Activated CD4-positive, alpha-beta memory T cell treated with anti-CD3 and anti-CD28 coated beads, Interleukin-2, amount 10 ng/mL, durations not matched to agents 7 days and 5 days (primary cell): ENCODE results near the gene TIAM1. TPM values are rescaled to one million over a fixed set of nuclear protein-coding genes. Genes with fewer than 3 reads are reported as not detected.
A peak's percentile ranks its signal among the peaks of the same experiment; 100 is the strongest.

Experiments used
- CTCF ChIA-PET: fragments of 350-600 bp; sonication (Branson Sonifier 250); formaldehyde crosslinking; loops from one replicate; lab custom pipeline; 2021; ENCODE audit warnings: antibody characterized with exemption, inconsistent platforms; lab: Charles Lee
- POLR2A ChIA-PET: fragments of 350-600 bp; sonication (Branson Sonifier 250); formaldehyde crosslinking; loops from one replicate; lab custom pipeline; 2021; ENCODE audit warnings: antibody characterized with exemption; lab: Charles Lee
- DNase-seq: peaks from one replicate; pipeline ENCODE4 v3.0.0-alpha.2; 2020
- H3K27ac Mint-ChIP-seq: one replicate; pipeline ENCODE4 v1.8.0; 2021; ENCODE audit warnings: mild to moderate bottlenecking, mixed read lengths
- H3K27me3 Mint-ChIP-seq: one replicate; pipeline ENCODE4 v1.8.0; 2021; ENCODE audit warnings: mixed read lengths
- H3K36me3 Mint-ChIP-seq: one replicate; pipeline ENCODE4 v1.8.0; 2021; ENCODE audit warnings: low read depth, mixed read lengths
- H3K4me1 Mint-ChIP-seq: one replicate; pipeline ENCODE4 v1.8.0; 2021; ENCODE audit warnings: mixed read lengths
- H3K4me3 Mint-ChIP-seq: one replicate; pipeline ENCODE4 v1.8.0; 2021; ENCODE audit warnings: mild to moderate bottlenecking, mixed read lengths
- H3K9me3 Mint-ChIP-seq: one replicate; pipeline ENCODE4 v1.8.0; 2021; ENCODE audit warnings: mixed read lengths
- total RNA-seq, 2 experiments: library from RNA; stranded (reverse); gene quantifications; one replicate each; pipeline ENCODE4 v1.2.3, GENCODE V29; 2021

Gene TIAM1
- total RNA-seq, 2 experiments from 2014 or later, result 57.6 to 60.6 TPM

GRCh38 chr21:31117128-31117916 lies 226.7 kb downstream of the TIAM1 start:
- Mint-ChIP-seq H3K27ac (no peak overlapping the region), H3K36me3 (peaks cover 45% of the 10 kb centered on the region), H3K27me3 (no peaks in the 10 kb centered on the region), H3K4me3 (no peak overlapping the region), H3K9me3 (no peaks in the 10 kb centered on the region), H3K4me1 (peaks cover 23% of the 10 kb centered on the region)
- CTCF ChIA-PET, result interaction anchor here (0.6 to 1.4 kb wide), 6 partner anchors 16 to 101 kb away, joined by 3 to 6 read pairs (median 3); no protein-coding TSS in a partner anchor
- POLR2A ChIA-PET, result interaction anchor here (0.5 to 1.2 kb wide), 6 partner anchors 12 to 572 kb away, joined by 3 read pairs; no protein-coding TSS in a partner anchor
- no peak for DNase-seq

DNA sequence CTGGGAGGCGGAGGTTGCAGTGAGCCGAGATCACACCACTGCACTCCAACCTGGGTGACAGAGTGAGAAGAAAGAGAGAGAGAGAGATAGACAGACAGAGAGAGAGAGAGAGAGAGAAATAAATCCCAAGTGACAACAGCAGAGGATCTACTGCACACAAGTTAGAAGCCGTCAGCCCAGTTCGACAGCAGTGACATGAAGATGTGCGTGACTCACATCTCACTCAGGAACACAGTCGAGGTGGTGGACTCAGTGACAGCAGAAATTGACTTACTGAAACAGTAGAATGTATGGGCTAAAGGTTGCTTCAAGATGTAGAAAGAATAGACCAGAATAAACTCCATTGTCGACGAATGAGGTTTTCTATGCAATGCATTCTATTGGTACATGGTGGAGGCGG lies 228.8 kb downstream of the TIAM1 start:
- CTCF ChIA-PET, result interaction anchor here (1.7 kb wide), 1 partner anchor 17 kb away, joined by 4 read pairs; no protein-coding TSS in a partner anchor

GRCh38 chr21:31111093-31111492 lies 233.0 kb downstream of the TIAM1 start:
- no peak for DNase-seq
- Mint-ChIP-seq H3K4me3 (no peak overlapping the region), H3K4me1 (peaks cover 8% of the 10 kb centered on the region), H3K9me3 (peaks cover 3% of the 10 kb centered on the region), H3K36me3 (peaks cover 4% of the 10 kb centered on the region), H3K27ac (no peak overlapping the region), H3K27me3 (no peaks in the 10 kb centered on the region)
- ChIA-PET CTCF (interaction anchor here (0.6 to 6.0 kb wide), 3 partner anchors 22 to 70 kb away, joined by 4 to 29 read pairs (median 6); no protein-coding TSS in a partner anchor), POLR2A (interaction anchor here (1.4 kb wide), 1 partner anchor 22 kb away, joined by 3 read pairs; no protein-coding TSS in a partner anchor)

More for the DNA sequence above, 228.8 kb downstream of the TIAM1 start:
- Mint-ChIP-seq H3K27me3 (no peaks in the 10 kb centered on the region), H3K4me3 (no peak overlapping the region), H3K4me1 (peaks cover 23% of the 10 kb centered on the region), H3K36me3 (peaks cover 25% of the 10 kb centered on the region), H3K27ac (peak overlapping the region; percentile 35), H3K9me3 (no peaks in the 10 kb centered on the region)
- DNase-seq, result no peak
- POLR2A ChIA-PET, result no interaction called here

DNA sequence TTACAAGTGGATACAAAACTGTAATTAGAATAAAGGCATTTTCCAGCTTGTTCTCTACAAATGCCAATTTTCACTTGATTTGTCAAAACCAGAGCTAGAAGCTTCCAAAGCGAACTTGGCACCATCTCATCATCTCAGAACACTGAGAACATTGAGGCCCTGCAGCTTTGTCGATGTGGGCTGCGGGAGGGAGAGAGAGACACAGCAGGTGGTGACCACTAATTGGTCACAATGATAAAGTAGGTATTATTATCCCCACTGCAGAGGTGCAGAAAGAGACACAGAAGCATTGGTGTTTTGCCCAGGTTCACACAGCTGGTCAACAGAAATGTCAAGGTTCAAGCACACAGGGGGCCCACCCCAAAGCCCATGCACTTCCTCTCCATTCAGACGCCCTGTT lies 233.6 kb downstream of the TIAM1 start:
- ChIA-PET CTCF (interaction anchor here (1.3 to 6.0 kb wide), 4 partner anchors 22 to 449 kb away, joined by 4 to 29 read pairs (median 6); no protein-coding TSS in a partner anchor), POLR2A (interaction anchor here (0.9 kb wide), 1 partner anchor 70 kb away, joined by 3 read pairs; no protein-coding TSS in a partner anchor)
- Mint-ChIP-seq H3K27me3 (no peaks in the 10 kb centered on the region), H3K4me1 (peaks cover 7% of the 10 kb centered on the region), H3K4me3 (no peak overlapping the region), H3K9me3 (peaks cover 3% of the 10 kb centered on the region), H3K27ac (no peak overlapping the region), H3K36me3 (peaks cover 7% of the 10 kb centered on the region)
- no peak for DNase-seq

- DNase-seq, result no peak
- H3K4me3 Mint-ChIP-seq, result no peak overlapping the region
- H3K4me1 Mint-ChIP-seq, result peaks cover 22% of the 10 kb centered on the region
- H3K36me3 Mint-ChIP-seq, result peaks cover 12% of the 10 kb centered on the region
- no peaks in the 10 kb centered on the region for H3K27me3 Mint-ChIP-seq
- POLR2A ChIA-PET, result interaction anchor here (1.1 kb wide), 1 partner anchor 474 kb away, joined by 3 read pairs; no protein-coding TSS in a partner anchor
- CTCF ChIA-PET, result interaction anchor here (6.0 kb wide), 1 partner anchor 73 kb away, joined by 29 read pairs; no protein-coding TSS in a partner anchor
- no peak overlapping the region for H3K27ac Mint-ChIP-seq
- H3K9me3 Mint-ChIP-seq, result peaks cover 5% of the 10 kb centered on the region
These were observed 236.2 kb downstream of the TIAM1 start for GRCh38 chr21:31107871-31108270.

- no peak for DNase-seq
- H3K36me3 Mint-ChIP-seq, result peaks cover 12% of the 10 kb centered on the region
- peaks cover 5% of the 10 kb centered on the region for H3K9me3 Mint-ChIP-seq
- CTCF ChIA-PET, result interaction anchor here (6.0 kb wide), 1 partner anchor 73 kb away, joined by 29 read pairs; no protein-coding TSS in a partner anchor
- no peak overlapping the region for H3K27ac Mint-ChIP-seq
- POLR2A ChIA-PET, result no interaction called here
- H3K4me3 Mint-ChIP-seq, result no peak overlapping the region
- peaks cover 27% of the 10 kb centered on the region for H3K4me1 Mint-ChIP-seq
- H3K27me3 Mint-ChIP-seq, result no peaks in the 10 kb centered on the region
These were observed 236.8 kb downstream of the TIAM1 start for GRCh38 chr21:31107176-31107785.

DNA sequence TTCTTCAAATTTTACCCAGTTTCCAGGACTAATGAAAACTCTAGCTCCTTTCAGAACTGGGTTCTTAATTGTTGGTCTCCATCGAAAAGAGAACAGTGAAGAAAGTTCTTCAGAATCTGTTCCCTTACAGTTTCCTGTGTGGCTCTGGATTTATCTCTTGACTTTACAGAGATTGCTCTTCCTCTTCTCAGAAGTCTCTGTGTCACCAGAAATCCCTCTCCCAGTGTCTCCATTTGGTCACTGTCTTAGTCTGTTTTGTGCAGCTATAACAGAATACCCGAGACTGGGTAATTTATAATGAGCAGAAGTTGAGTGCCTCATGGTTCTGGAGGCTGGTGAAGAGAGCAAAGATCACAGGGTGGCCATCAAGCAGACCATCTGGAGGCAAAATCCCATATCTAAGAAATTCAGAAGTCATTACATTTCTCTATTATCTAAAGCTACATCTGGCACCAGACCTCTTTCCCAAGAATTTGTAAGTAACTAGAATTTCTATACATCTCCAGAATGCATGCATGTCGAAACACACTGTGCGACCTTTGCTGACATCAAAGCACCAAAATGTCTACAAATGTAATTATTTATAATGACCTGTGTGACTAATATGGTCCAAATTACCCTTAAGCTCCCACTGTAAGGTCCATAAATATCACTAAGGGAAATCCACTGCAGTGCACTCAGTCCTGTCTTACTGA lies 240.3 kb downstream of the TIAM1 start:
- Mint-ChIP-seq H3K27ac (no peak overlapping the region), H3K4me3 (no peak overlapping the region), H3K27me3 (peaks cover under 1% of the 10 kb centered on the region), H3K9me3 (peaks cover 5% of the 10 kb centered on the region), H3K36me3 (peaks cover 12% of the 10 kb centered on the region), H3K4me1 (peaks cover 31% of the 10 kb centered on the region)
- ChIA-PET CTCF (interaction anchor here (1.2 to 2.9 kb wide), 4 partner anchors 78 to 483 kb away, joined by 3 to 14 read pairs (median 8); no protein-coding TSS in a partner anchor), POLR2A (interaction anchor here (1.2 kb wide), 1 partner anchor 13 kb away, joined by 3 read pairs; no protein-coding TSS in a partner anchor)
- DNase-seq, result no peak

DNA sequence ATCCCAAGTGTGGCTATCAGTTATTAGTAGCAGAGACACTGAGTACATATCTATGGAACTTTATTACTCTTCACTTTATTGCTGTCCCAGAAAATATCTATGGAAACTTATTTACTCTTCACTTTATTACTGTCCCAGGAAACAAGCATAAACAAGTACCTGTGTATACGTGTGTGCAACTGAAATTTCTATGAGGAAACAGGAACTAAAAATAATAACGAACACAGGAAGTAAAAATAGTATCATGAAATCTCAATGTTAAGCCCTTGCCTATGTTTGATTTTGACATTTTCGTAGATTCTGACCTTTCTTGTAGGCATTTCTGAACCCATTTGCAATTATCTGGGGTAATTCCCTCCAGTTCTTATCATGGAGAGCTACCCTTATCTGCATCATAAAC lies 240.9 kb downstream of the TIAM1 start:
- peaks cover 5% of the 10 kb centered on the region for H3K9me3 Mint-ChIP-seq
- peaks cover 36% of the 10 kb centered on the region for H3K4me1 Mint-ChIP-seq
- ChIA-PET POLR2A (interaction anchor here (1.2 kb wide), 1 partner anchor 14 kb away, joined by 3 read pairs; no protein-coding TSS in a partner anchor), CTCF (interaction anchor here (1.2 to 2.9 kb wide), 4 partner anchors 78 to 484 kb away, joined by 3 to 14 read pairs (median 8); no protein-coding TSS in a partner anchor)
- no peak overlapping the region for H3K27ac Mint-ChIP-seq
- H3K4me3 Mint-ChIP-seq, result no peak overlapping the region
- no peak for DNase-seq
- peaks cover 12% of the 10 kb centered on the region for H3K36me3 Mint-ChIP-seq
- peaks cover 5% of the 10 kb centered on the region for H3K27me3 Mint-ChIP-seq

DNA sequence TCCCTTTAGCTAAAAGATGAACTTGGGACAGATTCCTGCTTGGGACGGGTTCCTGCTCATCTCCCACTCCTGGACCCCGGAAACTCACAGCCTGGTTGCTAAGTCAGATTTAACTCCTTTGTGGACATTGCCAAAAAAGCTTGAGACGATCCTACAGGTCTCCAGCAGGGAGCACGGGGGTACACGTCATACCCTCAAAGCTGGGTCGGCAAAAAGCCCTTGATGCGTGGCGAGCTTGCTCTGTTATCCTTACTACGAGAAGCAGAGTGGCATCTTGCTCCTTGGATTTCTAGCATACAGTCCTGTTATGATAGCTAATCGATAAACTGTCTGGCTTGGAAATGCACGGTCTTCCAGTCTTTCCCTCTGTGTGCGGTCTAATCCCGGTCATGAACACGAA lies 244.9 kb downstream of the TIAM1 start:
- H3K27ac Mint-ChIP-seq, result no peak overlapping the region
- ChIA-PET POLR2A (interaction anchor here (0.8 to 0.9 kb wide), 3 partner anchors 34 to 460 kb away, joined by 3 to 5 read pairs (median 3); no protein-coding TSS in a partner anchor), CTCF (interaction anchor here (0.6 to 3.1 kb wide), 20 partner anchors 12 to 507 kb away, joined by 3 to 43 read pairs (median 4); no protein-coding TSS in a partner anchor)
- no peaks in the 10 kb centered on the region for H3K9me3 Mint-ChIP-seq
- H3K36me3 Mint-ChIP-seq, result no peaks in the 10 kb centered on the region
- no peak for DNase-seq
- peaks cover 31% of the 10 kb centered on the region for H3K4me1 Mint-ChIP-seq
- H3K27me3 Mint-ChIP-seq, result peaks cover 9% of the 10 kb centered on the region
- H3K4me3 Mint-ChIP-seq, result no peak overlapping the region

DNA sequence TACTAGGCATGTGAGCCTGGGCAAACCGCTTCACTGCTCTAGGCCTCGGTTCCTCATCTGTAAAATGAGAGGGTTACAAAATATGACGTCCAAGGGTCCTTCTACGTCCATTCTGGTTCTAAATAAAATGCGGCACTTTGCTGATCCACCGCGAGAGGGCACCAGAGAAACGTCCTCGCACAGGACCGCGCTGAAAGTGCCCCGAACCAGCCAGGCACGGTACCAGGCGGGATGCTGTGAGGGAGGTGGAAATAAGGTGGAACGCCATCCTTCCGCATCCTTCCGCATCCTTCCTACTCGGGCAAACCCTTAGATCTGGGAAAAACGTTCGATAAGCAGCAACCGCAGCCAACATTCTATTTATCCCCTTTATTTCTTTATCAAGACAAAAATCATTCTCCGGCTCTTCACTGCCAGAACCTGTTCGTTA lies 245.5 kb downstream of the TIAM1 start:
- Mint-ChIP-seq H3K36me3 (no peaks in the 10 kb centered on the region), H3K9me3 (no peaks in the 10 kb centered on the region), H3K4me3 (no peak overlapping the region), H3K4me1 (peaks cover 26% of the 10 kb centered on the region), H3K27me3 (peaks cover 13% of the 10 kb centered on the region), H3K27ac (no peak overlapping the region)
- peak; percentile 75 for DNase-seq
- CTCF ChIA-PET, result interaction anchor here (1.0 to 3.1 kb wide), 12 partner anchors 11 to 505 kb away, joined by 3 to 43 read pairs (median 6); no protein-coding TSS in a partner anchor
- POLR2A ChIA-PET, result interaction anchor here (0.9 kb wide), 1 partner anchor 460 kb away, joined by 3 read pairs; no protein-coding TSS in a partner anchor

GRCh38 chr21:31092832-31093625 lies 251.0 kb downstream of the TIAM1 start:
- H3K36me3 Mint-ChIP-seq, result no peaks in the 10 kb centered on the region

More at GRCh38 chr21:31092832-31093625, 251.0 kb downstream of the TIAM1 start:
- DNase-seq, result no peak
- Mint-ChIP-seq H3K9me3 (no peaks in the 10 kb centered on the region), H3K4me3 (no peak overlapping the region), H3K27ac (no peak overlapping the region), H3K4me1 (no peaks in the 10 kb centered on the region), H3K27me3 (peaks cover 26% of the 10 kb centered on the region)
- POLR2A ChIA-PET, result no interaction called here
- CTCF ChIA-PET, result interaction anchor here (0.7 kb wide), 1 partner anchor 511 kb away, joined by 3 read pairs; no protein-coding TSS in a partner anchor
